Liver (tissue), 2 donors: ENCODE results near the gene NDUFAB1.

Experiments
- CTCF ChIP-seq: fragments of 150-350 bp; IDR thresholded peaks from 2 replicates; pipeline ENCODE4 v1.5.1; 2017; ENCODE audit warnings: improper control_type of control experiment, low read depth, low read length; ENCODE audit not compliant: missing input control
- YY1 ChIP-seq: IDR thresholded peaks from 2 replicates; pipeline ENCODE4 v1.6.1; 2016; ENCODE audit warnings: antibody characterized with exemption, mild to moderate bottlenecking
- donor health status: healthy.

GRCh38 chr16:23608194-23608593 lies 12.1 kb upstream of the NDUFAB1 start:
- TF ChIP-seq YY1 = no peak
- no peak for TF ChIP-seq CTCF
